GM19468 (cell line): ENCODE results near the gene ADAM33.

Source experiments
- ATAC-seq: cut with Tn5 transposase; IDR thresholded peaks from one replicate; pipeline ENCODE4 v1.9.1; 2021; ENCODE audit warnings: mild to moderate bottlenecking, moderate library complexity, moderate number of reproducible peaks; ENCODE audit not compliant: unreplicated experiment; ENCODE audit errors: extremely low read depth

Gene ADAM33

DNA sequence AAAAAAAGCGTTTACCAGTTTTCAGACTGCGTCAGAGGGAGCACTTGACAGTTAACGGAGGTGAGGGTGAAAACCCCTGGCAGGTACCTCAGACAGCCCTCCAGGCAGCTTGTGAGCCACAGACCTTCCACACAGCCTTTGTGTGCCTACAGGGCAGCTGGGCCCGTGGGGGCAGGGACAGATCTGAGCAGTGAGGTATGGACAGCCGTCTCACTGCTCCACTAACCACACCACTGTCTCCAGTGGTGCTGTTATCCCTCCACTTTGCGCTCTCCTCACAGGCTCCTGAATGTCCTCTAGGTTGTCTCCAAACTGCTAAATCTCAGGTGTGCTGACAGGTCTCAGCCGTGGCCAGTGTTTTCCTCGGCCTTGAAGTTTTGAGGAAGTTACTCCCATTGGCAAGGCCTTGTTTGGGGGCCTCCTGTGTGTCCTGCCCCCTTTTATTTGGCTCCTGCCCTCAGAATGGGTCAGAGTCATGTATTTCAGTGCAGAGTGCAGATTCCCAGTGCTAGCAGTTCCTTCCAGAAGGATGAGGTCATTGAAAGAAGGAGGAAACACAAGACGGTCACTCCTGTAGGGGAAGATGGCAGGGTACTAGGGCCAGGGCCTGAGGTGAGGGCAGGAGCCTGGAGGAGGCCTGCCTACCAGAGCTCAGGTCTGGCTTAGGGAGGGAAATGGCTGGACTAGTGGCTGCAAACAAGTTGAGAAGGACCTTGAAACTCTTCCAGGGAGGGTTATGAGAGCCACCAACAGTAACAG is 30.4 kb downstream of the ADAM33 start:
- no peak for ATAC-seq

DNA sequence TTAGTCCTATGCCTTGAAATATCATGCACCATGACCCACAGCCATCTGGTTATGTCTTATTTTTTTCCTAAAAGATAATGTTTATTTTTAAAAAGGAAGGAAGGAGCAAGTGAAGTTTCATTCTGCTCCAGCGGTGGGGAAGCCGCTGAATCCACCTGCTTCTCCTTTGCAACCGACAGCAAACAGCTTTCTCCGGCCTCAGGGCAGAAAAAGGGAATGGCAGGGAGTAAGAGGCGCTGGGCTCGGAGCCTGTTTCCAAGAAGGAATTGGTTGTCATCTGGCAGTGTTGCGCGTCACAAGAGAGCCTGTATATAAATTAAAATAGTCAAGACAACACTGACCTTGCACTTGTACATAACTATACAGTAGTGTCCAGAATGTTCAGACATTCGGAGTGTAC is 32.9 kb downstream of the ADAM33 start:
- no peak for ATAC-seq

DNA sequence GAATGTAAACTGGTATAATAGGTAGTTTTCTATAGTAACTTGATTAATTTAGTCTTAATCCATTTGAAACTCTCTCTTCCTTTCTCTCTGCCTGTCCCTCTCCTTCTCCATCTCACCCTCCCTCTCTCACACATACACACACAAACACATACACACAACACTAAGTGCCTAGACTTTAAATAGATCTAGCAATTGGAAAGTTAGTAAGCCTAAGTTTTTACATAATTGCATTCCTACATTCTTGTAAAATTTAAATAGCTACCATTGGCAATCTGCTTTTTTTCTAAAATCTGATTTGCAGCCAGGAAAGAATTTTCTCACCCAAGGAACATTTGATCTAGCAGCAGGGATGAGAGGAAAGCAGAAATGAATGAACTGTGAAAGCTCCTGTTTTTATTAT is 34.3 kb downstream of the ADAM33 start:
- no peak for ATAC-seq

DNA sequence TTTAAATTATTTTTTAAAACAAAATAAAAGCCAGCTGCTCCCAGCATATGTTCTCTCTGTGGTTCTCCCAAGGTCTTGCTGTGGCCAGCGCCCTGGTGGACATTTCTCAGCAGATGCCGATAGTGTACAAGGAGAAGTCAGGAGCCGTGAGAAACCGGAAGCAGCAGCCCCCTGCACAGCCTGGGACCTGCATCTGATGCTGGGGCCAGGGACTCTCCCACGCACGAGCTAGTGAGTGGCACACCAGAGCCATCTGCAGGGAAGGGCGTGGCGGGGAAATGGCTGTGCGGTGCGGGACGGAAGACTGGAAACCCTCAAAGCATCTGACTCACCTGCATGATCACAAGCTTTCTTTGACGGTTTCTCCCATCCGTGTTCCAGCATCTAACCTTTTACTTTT is 35.2 kb downstream of the ADAM33 start:
- ATAC-seq: no peak

DNA sequence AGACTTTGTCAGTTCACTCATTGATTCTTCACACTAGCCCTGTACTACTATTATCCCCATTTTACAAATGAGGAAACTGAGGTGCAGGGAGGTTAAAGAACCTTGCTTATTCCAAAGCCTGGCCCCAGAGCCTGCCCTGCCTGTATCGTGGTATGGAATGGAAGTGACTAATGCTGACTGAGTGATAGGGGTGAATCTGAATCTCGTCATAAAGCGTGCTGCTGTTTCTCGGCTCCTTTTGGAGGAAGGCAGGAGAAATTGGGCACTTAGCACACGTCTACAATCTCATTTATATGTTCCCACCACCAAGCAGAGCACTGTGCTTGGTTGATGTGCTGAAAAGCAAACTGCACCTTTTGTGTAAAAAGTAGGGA is 35.8 kb downstream of the ADAM33 start:
- ATAC-seq: no peak

DNA sequence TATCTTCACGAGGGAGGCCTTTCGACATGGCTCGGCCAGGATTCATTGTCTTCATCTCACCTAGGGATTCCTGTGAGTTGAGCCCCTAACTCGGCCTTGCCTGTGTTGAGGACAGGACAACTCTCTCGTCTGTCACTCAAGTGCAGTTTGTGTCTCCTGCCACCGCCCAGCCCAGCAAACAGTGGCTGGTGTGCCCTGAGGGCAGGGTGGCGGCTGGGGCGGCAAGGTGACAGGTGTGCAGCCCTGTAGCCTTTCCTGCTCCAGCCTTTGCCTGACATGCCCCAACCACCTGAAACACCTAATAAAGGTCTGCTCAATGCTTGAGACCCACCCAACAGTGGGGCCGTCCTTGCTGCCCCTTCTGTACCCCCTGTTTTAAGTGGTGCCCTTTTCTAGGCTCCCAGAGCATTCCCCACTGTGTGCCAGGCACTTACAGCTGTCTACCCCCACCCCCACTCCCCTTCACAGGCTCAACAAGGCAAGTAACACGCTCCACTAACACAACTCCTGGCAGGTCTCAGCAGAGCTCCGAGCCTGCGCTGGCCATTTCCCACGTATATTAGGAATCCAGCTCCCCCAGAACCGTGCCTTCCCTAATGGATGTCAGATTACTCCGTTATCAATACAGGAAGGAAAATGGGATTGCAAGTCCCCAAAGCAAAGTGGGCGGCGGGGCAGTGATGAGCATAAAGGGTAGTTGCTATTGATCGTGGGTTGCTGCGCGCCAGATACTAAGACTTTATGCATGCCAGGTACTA is 36.3 kb downstream of the ADAM33 start:
- ATAC-seq: no peak

DNA sequence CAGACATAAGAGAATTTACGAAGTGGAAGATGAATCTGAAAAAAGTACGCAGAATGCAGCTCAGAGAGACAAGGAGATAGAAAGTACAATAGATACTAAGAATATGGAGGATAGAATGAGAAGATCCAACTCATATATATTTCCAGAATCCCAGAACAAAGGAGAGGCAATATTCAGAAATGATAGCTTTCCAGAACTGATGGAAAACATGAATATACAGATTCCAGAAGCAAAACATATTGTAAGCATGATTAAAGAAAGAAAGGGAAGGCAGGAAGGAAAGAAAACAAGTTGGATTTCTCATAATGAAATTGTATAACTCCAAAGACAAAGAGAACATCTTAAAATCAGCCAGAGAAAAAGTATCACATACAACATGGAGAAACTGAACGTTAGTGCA is 41.6 kb downstream of the ADAM33 start:
- ATAC-seq: no peak

DNA sequence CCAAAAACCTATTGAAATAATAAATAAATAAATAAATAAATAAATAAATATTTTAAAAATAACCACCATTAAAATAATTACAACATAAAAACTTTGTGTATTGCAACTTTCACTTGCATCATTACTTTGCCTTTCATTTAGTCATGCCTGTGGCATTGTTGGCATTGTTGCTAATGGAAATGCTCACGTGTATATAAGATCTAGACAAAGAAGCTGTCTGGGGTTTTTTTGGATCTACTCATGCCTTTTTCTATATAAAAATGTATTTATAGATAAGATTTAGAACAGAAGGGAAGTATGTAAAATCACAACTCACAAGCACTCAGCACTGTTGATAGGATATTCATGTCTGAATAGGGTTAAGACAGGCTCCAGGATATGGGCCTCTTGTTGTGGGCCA is 46.5 kb downstream of the ADAM33 start:
- no peak for ATAC-seq

DNA sequence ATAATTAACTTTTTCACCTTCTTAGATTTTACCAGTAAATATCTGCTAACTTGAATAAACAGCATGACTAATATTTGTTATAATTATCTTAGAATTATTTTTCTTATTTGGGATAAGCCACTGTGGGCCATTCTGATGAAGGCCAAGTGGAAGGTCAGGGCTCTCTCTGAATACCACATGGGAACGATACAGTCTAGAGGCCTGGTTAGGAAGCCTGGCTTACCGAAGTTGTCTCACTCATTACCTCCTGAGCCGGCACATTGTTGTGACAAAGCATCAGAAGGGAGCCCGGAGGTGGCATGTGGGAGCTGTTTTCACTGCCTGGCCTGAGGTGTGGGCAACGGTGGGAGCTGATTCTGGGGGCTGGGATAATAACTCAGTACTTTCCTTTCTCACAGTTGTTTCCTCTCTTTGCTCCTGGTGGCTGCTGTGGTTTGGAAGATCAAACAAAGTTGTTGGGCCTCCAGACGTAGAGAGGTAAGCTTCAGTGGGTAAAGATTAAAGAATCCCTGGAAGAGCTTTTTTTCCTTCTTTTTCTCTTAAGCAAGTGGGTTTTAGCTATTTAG is 47.8 kb downstream of the ADAM33 start:
- ATAC-seq: no peak

DNA sequence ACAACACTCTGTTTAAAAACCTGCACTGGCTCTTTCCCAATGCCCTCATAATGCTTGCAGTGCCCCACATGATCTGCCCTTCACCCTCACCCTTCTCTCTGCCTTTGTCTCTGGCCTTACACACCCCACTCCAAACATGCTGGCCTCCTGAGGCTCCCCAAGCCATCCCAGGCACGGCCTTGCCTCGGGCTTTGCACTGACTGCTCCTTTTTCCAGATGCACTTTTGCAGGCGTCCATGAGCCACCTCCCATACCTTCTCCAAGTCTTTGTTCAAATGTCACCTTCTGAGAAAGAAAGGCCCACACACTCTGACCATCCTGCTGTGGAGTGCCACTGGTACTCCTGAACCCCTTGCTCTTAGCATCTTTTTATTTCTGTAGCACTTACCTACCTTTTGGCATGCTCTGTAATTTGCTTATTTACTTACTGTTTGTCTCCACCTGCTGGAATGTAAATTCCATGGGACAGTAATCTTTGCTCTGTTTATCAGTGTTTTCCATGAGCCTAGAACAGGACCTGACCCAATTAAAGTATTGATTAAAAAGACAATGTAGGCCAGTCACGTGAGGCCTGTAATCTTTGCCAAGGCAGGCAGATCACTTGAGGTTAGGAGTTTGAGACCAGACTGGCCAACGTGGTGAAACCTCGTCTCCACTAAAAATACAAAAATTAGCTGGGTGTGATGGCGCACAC is 49.4 kb downstream of the ADAM33 start:
- no peak for ATAC-seq

DNA sequence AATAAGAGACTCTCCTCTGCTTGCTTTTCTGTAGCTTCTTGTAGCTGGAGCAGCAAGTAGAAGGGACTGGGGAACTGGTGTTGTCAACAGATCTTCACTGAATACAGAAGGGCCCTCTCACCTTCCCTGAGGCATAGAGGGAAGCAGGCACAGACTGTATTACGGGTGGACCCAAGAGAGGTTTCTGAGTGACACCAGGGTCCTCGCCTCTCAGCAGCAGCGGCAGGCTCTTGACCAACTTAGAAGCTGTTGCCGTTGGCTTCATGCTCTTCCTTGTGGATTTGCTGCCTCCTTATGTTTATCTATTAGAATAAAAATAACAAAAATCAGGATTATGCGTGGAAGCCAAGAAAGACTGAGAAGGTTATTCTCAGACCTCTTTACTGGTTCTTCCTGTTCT is 50.3 kb downstream of the ADAM33 start:
- no peak for ATAC-seq

DNA sequence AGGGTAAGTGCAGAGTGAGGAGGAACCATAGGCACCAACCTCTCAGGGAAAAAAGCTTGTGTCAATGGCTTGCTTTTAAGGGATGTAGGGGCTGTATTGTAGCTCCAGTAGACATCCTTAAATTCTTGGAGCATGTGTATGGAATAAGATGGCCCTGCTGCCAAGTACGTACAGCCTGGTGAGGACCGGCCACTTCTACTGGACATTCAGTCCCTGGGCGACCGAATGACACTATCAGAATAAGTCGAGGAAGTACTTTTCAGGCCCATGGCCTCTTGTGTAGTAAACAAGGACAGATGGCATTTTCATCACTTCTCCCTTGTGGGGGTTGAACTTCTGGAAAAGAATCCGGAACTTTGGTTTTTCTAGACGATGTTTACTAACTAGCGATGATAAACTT is 51.4 kb downstream of the ADAM33 start:
- no peak for ATAC-seq

DNA sequence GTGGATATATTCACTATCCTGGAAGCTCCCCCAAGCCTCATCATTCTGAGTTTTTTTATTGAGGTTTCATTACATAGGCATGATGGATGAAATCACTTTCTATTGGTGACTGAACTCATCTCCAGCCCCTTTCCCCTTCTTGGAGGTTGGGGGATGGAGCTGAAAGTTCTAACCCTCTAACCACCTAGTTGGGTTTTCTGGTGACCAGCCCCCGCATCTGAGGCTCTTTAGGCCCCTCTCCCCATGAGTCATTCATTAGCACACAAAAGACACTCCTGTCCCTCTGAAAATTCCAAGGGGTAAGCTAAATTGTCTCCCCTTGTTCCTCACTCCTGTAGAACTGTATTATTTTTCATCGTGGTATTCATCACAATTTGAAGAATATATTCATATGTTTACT is 51.9 kb downstream of the ADAM33 start:
- ATAC-seq: no peak

DNA sequence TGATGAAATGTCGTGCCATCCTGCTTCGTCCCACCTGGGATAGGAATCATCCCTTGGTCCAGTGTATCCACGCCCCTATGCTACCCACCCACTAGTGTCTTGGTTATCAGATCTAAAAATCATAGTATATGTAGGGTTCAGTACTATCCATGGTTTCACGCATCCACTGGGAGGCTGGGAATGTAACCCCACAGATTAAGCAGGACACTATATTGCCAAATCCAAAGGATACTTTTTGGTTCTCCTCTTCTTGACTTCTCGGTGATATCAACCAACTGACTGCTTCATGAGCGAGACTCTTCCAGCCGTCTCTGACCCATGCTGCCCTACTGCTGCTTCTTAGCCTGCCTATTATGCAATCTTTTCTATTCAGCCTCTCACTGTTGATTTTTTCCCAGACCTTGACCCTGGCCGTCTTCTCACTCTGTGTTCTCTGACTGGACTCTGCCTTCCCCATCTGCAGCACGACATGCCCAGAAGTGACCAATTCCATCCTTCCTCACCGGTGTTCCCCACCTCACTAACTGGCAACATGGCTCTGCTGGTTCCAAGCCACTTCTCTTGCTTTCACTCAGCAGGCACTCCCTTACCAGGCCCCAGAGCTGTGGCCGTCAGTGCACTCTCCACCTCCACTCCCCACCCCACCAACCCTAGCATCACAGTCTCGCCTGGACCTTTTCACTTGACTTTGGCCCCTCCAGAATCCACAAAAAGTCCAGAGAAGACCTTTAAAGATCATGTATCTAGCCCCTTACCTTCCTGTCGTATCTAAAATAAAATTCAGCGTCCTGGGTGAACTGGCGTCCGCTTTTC is 53.1 kb downstream of the ADAM33 start:
- ATAC-seq: no peak

DNA sequence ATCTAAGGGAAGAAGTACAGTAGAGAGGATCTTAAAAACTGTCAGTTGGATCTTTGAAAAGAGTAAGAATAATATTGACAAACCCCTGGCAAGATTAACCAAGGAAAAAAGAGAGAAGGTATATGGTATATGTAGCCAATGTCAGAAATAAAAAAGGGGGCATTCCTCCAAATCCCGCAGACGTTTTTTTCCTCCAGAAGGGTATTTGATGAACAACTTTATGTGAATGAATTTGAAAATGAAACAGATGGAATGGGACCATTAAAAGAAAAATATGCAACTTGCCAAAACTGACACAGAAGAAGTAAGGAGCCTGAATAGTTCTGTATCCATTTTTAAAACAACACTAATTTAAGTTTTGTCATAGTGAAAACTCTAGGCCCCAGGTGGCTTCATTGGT is 54.3 kb downstream of the ADAM33 start:
- ATAC-seq: no peak

DNA sequence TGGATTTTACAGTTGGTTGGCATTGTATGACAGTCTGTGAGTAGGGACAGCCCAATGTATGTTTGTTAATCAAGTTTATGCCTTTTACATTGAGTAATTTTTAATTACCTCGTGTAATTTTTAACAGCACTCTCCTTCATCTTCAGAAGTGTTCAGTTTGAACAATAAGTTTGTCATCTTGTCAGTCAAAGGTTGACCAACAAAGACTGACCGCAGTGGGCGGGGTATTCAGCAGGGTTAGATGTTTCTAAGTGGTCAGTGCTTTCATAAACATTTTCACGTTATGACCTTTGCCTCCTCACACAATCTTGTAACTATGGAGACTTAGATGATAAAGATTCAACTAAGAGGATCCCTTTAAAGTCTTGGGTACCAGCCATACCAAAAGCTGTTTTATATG is 59.4 kb downstream of the ADAM33 start:
- no peak for ATAC-seq

DNA sequence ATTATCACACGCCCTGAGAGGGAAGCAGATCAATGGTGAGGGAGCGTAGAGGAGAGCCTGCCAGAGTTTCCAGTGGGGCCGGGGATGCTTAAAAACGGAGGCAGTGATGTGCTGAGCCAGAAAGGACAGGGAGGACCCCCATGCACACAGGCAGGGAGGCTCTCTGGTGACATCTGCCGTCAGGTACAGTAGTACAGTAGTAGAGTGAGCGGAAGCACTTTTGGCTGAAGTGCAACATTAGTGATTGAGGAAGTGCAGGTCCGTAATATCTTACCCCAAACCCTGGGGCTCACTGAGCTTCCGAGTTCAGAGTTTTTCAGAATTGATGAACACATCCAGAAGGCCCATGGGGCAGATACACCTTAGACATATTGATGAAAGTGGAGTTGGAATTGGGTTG is 60.7 kb downstream of the ADAM33 start:
- no peak for ATAC-seq
